Endothelial cell of umbilical vein (primary cell): ENCODE measurements around the gene ARMH3. TPM values are rescaled to one million over a fixed set of nuclear protein-coding genes. Genes with fewer than 3 reads are reported as not detected.

Source experiments
- BruUV-seq: library from RNA; stranded (reverse); fragments of 400-500 nt; replicated peaks from 2 replicates; lab custom pipeline; 2021; lab: Mats Ljungman, UMichigan
- CTCF ChIA-PET: fragments of 300-600, 350-600 bp; sonication (Branson Sonifier 250); formaldehyde crosslinking; loops from one replicate; lab custom pipeline; 2021; ENCODE audit warnings: antibody characterized with exemption, inconsistent platforms; lab: Charles Lee
- POLR2A ChIA-PET: fragments of 300-600, 350-600 bp; sonication (Branson Sonifier 250); formaldehyde crosslinking; loops from one replicate; lab custom pipeline; 2021; ENCODE audit warnings: antibody characterized with exemption, inconsistent platforms; lab: Charles Lee
- DNase-seq: peaks from one replicate; pipeline ENCODE4 v3.0.0-alpha.2; 2011; ENCODE audit warnings: low read depth, low spot score
- FAIRE-seq: peaks from 2 replicates; lab custom pipeline; 2011; peaks lifted over from hg19 to GRCh38; lab: Jason Lieb, UNC
- H2AFZ ChIP-seq: 2 replicates; pipeline ENCODE4 v1.6.0; 2012; ENCODE audit warnings: low read depth, low read length, control low read depth, inconsistent platforms
- H3K27ac ChIP-seq: 2 replicates; pipeline ENCODE4 v1.5.1; 2011; ENCODE audit warnings: low read depth, mild to moderate bottlenecking, control low read depth, low read length, moderate library complexity; ENCODE audit not compliant: insufficient read depth
- H3K27me3 ChIP-seq, 2 experiments: 2 replicates each; pipeline versions ENCODE4 v1.6.0 to v1.6.1; 2011; ENCODE audit warnings: low read length in 2 of 2, mixed read lengths in 1 of 2; ENCODE audit not compliant: control insufficient read depth in 2 of 2, insufficient read depth in 2 of 2
- H3K36me3 ChIP-seq, 2 experiments: 2 replicates in 1 of 2; 3 replicates in 1 of 2; pipeline ENCODE4 v1.5.1; 2011; ENCODE audit warnings: low read length in 2 of 2, mild to moderate bottlenecking in 1 of 2, moderate library complexity in 1 of 2; ENCODE audit not compliant: control insufficient read depth in 2 of 2, insufficient read depth in 2 of 2; ENCODE audit errors: extremely low read depth in 1 of 2
- H3K4me1 ChIP-seq: 3 replicates; pipeline ENCODE4 v1.5.1; 2011; ENCODE audit warnings: mild to moderate bottlenecking, low read length; ENCODE audit not compliant: control insufficient read depth, insufficient read depth; ENCODE audit errors: extremely low read depth
- H3K4me2 ChIP-seq: 2 replicates; pipeline ENCODE4 v1.6.1; 2011; ENCODE audit warnings: low read length, control low read depth, mixed read lengths; ENCODE audit not compliant: insufficient read depth
- H3K4me3 ChIP-seq, 3 experiments: fragments of 200-600 bp in 1 of 3; sonication (generic), shearing (Covaris generic) in 1 of 3; replicated peaks in 1 of 3; 2 replicates each; pipeline ENCODE4 v1.5.1; 2011 to 2016; ENCODE audit warnings: control low read depth in 3 of 3, low read length in 3 of 3, mild to moderate bottlenecking in 2 of 3, inconsistent platforms in 1 of 3, low read depth in 1 of 3, moderate library complexity in 1 of 3; ENCODE audit not compliant: insufficient read depth in 1 of 3
- H3K79me2 ChIP-seq: 2 replicates; pipeline ENCODE4 v1.6.0; 2012; ENCODE audit warnings: low read length, inconsistent platforms; ENCODE audit not compliant: control insufficient read depth, insufficient read depth
- H3K9ac ChIP-seq: replicated peaks from 2 replicates; pipeline ENCODE3; 2011; ENCODE audit warnings: low read length, control low read depth; ENCODE audit not compliant: insufficient read depth; ENCODE audit errors: extremely low read depth
- H3K9me1 ChIP-seq: replicated peaks from 3 replicates; pipeline ENCODE4 v1.6.0; 2011; ENCODE audit warnings: mild to moderate bottlenecking, low read length; ENCODE audit not compliant: control insufficient read depth, insufficient read depth; ENCODE audit errors: extremely low read depth
- H3K9me3 ChIP-seq: replicated peaks from 2 replicates; pipeline ENCODE4 v1.5.1; 2012; ENCODE audit warnings: low read length, inconsistent platforms; ENCODE audit not compliant: control insufficient read depth, insufficient read depth
- H4K20me1 ChIP-seq: replicated peaks from 2 replicates; pipeline ENCODE3; 2011; ENCODE audit warnings: mild to moderate bottlenecking, low read length; ENCODE audit not compliant: control insufficient read depth, insufficient read depth; ENCODE audit errors: extremely low read depth
- CTCF ChIP-seq, 2 donors: IDR thresholded peaks; 1 replicate in 1 of 2; 2 replicates in 1 of 2; pipeline ENCODE4 v1.5.1; 2011; ENCODE audit warnings: low read length in 2 of 2, mild to moderate bottlenecking in 2 of 2, moderate library complexity in 2 of 2, control low read depth in 1 of 2, inconsistent platforms in 1 of 2, low read depth in 1 of 2; ENCODE audit not compliant: insufficient read depth in 1 of 2; ENCODE audit errors: extremely low read depth in 1 of 2
- EZH2 ChIP-seq: IDR thresholded peaks from 2 replicates; pipeline ENCODE4 v1.6.1; 2012; ENCODE audit warnings: borderline replicate concordance, low read depth, mild to moderate bottlenecking, moderate library complexity, low read length, inconsistent platforms; ENCODE audit not compliant: severe bottlenecking
- FOS ChIP-seq: IDR thresholded peaks from 2 replicates; pipeline ENCODE4 v1.6.1; 2011; ENCODE audit warnings: mild to moderate bottlenecking, low read length, moderate library complexity, borderline replicate concordance; ENCODE audit not compliant: insufficient read depth
- GATA2 ChIP-seq: IDR thresholded peaks from 2 replicates; pipeline ENCODE4 v1.7.0; 2011; ENCODE audit warnings: low read depth, mild to moderate bottlenecking, moderate library complexity, mixed read lengths, low read length; ENCODE audit not compliant: insufficient read length, insufficient read depth
- JUN ChIP-seq: IDR thresholded peaks from 2 replicates; pipeline ENCODE4 v1.6.1; 2011; ENCODE audit warnings: borderline replicate concordance, low read depth; ENCODE audit not compliant: insufficient read length, insufficient read depth
- MAX ChIP-seq: IDR thresholded peaks from 2 replicates; pipeline ENCODE4 v1.6.1; 2011; ENCODE audit not compliant: insufficient read depth, insufficient read length
- MYC ChIP-seq: IDR thresholded peaks from one replicate; pipeline ENCODE4 v1.6.1; 2011; ENCODE audit warnings: mild to moderate bottlenecking, low read depth, low read length
- POLR2A ChIP-seq: IDR thresholded peaks from 2 replicates; pipeline ENCODE4 v1.6.1; 2012; ENCODE audit warnings: low read depth, mild to moderate bottlenecking, control low read depth, low read length
- POLR2AphosphoS5 ChIP-seq: IDR thresholded peaks from 2 replicates; pipeline ENCODE4 v1.6.1; 2012; ENCODE audit warnings: low read depth, mild to moderate bottlenecking, control low read depth, low read length, moderate library complexity; ENCODE audit not compliant: insufficient read depth
- dilution Hi-C: fragments of 300-500 bp; cut with MboI; formaldehyde crosslinking; loops from one replicate; pipeline ENCODE4 v1.15.0; 2019; ENCODE audit warnings: low sequenced_read_pairs; ENCODE audit not compliant: extremely low pct_ligation_motif_present
- intact Hi-C: fragments of 100-400 bp; cut with micrococcal nuclease; formaldehyde crosslinking; loops from one replicate; pipeline ENCODE4 v1.10.0; 2022
- polyA plus RNA-seq, 4 experiments: library from polyadenylated mRNA; depleted of rRNA in 3 of 4; stranded (reverse) in 3 of 4; unstranded in 1 of 4; fragments of >200 nt; gene quantifications; 2 replicates each; pipeline versions ENCODE4 v1.2.1 to v1.2.3, GENCODE V29; 2011 to 2012; ENCODE audit warnings: missing spikeins in 1 of 4
- total RNA-seq: library from RNA; stranded (reverse); gene quantifications from 2 replicates; pipeline ENCODE4 v1.2.3, GENCODE V29; 2021

ARMH3 gene
- total and polyA plus RNA-seq, 2 donors (not counting 3 experiments of a cell fraction or from before 2014, with no cell fraction given): 13.1 to 17.6 TPM

GRCh38 chr10:101807158-101807557 is 248.8 kb downstream of the ARMH3 start:
- Histone ChIP-seq H3K4me2 (no peak overlapping the region), H3K4me1 (no peaks in the 10 kb centered on the region), H4K20me1 (peaks cover 7% of the 10 kb centered on the region), H3K36me3 (peaks cover 16 to 29% of the 10 kb centered on the region in 2 experiments), H2AFZ (no peak overlapping the region), H3K9ac (no peak overlapping the region), H3K79me2 (peaks cover 49% of the 10 kb centered on the region), H3K4me3 (no peak overlapping the region), H3K27ac (no peak overlapping the region), H3K9me1 (peaks cover 2% of the 10 kb centered on the region), H3K27me3 (no peaks in the 10 kb centered on the region), H3K9me3 (no peaks in the 10 kb centered on the region)
- DNase-seq: no peak
- no peak for TF ChIP-seq MAX
- TF ChIP-seq GATA2: no peak
- TF ChIP-seq CTCF (IDR thresholded peaks at IDR 0.05; ENCODE audit: extremely low read depth in 1 of 2, insufficient read depth in 1 of 2, low read depth in 1 of 2, low read length in 2 of 2): no peak
- no peak for TF ChIP-seq MYC
- TF ChIP-seq POLR2AphosphoS5: no peak
- no peak for TF ChIP-seq FOS
- TF ChIP-seq EZH2: no peak
- no peak for TF ChIP-seq JUN
- TF ChIP-seq POLR2A: no peak
- ChIA-PET CTCF (interaction anchor here (0.6 to 1.2 kb wide), 2 partner anchors 26 to 593 kb away, joined by 3 read pairs; no protein-coding TSS in a partner anchor), POLR2A (no interaction called here)
- no TSS peak for BruUV-seq
- FAIRE-seq: no peak
- intact Hi-C loops: no loop called here
- dilution Hi-C loops: no loop called here
